ENCODE measurements around the gene RND1. TPM values are rescaled to one million over a fixed set of nuclear protein-coding genes. Genes with fewer than 3 reads are reported as not detected.

RND1 gene
- total RNA-seq, 1 donor from 2014 or later = 2.4 TPM

GRCh38 chr12:48822139-48822538, 43.5 kb downstream of the RND1 start:
- Mint-ChIP-seq H3K27ac (ENCODE audit: unreplicated experiment) (no peak overlapping the region), H3K4me3 (ENCODE audit: unreplicated experiment) (no peak overlapping the region)

DNA sequence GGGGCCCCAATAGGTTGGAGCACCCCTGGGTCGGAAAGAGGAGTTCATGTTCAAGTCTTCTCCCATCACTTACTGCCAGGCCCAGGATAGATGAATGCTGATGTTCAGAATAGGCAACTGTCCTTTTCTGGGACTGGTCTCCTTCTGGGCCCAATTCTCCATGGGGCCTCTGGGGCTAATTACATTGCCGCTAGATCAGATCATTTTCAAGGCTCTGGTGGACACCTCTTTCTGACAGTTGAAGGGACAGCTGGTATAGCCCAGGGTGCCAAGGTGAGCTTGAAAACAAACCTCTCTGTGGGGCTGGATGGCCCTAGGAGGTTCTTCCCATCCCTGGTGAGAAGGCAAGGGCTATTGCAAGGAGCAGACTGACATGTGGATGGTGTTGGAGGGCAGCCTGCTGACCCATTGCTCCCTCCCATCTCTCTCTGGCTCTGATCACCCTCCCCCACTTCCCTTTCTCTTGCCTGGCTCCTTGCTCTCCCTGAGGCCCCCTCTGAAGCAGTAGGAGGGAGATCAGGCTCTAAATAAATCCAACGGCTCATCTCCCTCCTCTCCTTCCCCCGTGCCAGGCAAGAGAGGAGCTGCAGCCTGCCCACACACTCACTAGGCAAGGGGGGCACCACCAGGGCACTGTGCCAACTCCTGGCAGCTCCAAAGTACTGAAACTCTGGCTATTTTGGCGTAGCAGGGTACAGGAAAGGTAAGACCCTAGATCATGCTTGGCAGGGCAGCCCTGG, 45.5 kb downstream of the RND1 start:
- no peak overlapping the region for H3K27ac ChIP-seq (ENCODE audit: low read depth, low read length)
- no peaks in the 10 kb centered on the region for H3K36me3 ChIP-seq (ENCODE audit: insufficient read depth, low read length)
- no peaks in the 10 kb centered on the region for H3K9me3 ChIP-seq (ENCODE audit: insufficient read depth, low read depth, low read length)
- FAIRE-seq (no peak), DNase-seq (ENCODE audit: low read depth) (no peak)
- no peak overlapping the region for H3K9ac ChIP-seq (ENCODE audit: low read length)
- H3K4me2 ChIP-seq (ENCODE audit: low read length) = no peak overlapping the region
- TF ChIP-seq, protein P1, sequence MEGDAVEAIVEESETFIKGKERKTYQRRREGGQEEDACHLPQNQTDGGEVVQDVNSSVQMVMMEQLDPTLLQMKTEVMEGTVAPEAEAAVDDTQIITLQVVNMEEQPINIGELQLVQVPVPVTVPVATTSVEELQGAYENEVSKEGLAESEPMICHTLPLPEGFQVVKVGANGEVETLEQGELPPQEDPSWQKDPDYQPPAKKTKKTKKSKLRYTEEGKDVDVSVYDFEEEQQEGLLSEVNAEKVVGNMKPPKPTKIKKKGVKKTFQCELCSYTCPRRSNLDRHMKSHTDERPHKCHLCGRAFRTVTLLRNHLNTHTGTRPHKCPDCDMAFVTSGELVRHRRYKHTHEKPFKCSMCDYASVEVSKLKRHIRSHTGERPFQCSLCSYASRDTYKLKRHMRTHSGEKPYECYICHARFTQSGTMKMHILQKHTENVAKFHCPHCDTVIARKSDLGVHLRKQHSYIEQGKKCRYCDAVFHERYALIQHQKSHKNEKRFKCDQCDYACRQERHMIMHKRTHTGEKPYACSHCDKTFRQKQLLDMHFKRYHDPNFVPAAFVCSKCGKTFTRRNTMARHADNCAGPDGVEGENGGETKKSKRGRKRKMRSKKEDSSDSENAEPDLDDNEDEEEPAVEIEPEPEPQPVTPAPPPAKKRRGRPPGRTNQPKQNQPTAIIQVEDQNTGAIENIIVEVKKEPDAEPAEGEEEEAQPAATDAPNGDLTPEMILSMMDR (IDR thresholded peaks at IDR 0.05; ENCODE audit: insufficient read depth, low read depth, low read length) = no peak
- TF ChIP-seq EZH2 (IDR thresholded peaks at IDR 0.05; ENCODE audit: insufficient read depth, low read length) = no peak
- H3K79me2 ChIP-seq (ENCODE audit: insufficient read depth, low read length) = peaks cover 26% of the 10 kb centered on the region
- Mint-ChIP-seq H3K4me3 (ENCODE audit: unreplicated experiment) (peak overlapping the region; percentile 73), H3K36me3 (ENCODE audit: low read depth, unreplicated experiment) (peaks cover 28% of the 10 kb centered on the region), H3K9me3 (ENCODE audit: unreplicated experiment) (no peaks in the 10 kb centered on the region), H3K4me1 (ENCODE audit: low read depth, unreplicated experiment) (peaks cover 8% of the 10 kb centered on the region), H3K27ac (ENCODE audit: unreplicated experiment) (no peak overlapping the region), H3K27me3 (ENCODE audit: low read depth, unreplicated experiment) (peaks cover 16% of the 10 kb centered on the region)
- H3K4me3 ChIP-seq (ENCODE audit: insufficient read depth, low read depth, low read length) = no peak overlapping the region
- peaks cover 48% of the 10 kb centered on the region for H4K20me1 ChIP-seq (ENCODE audit: insufficient read depth, low read length)
- H3K4me1 ChIP-seq (ENCODE audit: insufficient read depth, low read length) = peaks cover 14% of the 10 kb centered on the region
- no peaks in the 10 kb centered on the region for H3K27me3 ChIP-seq (ENCODE audit: insufficient read depth, low read length)
- H2AFZ ChIP-seq (ENCODE audit: low read depth, low read length) = no peak overlapping the region

More at GRCh38 chr12:48822139-48822538, 43.5 kb downstream of the RND1 start:
- FAIRE-seq = no peak
- no peak overlapping the region for H3K9ac ChIP-seq (ENCODE audit: low read length)
- DNase-seq (ENCODE audit: low read depth) = no peak
- TF ChIP-seq, protein P1 (IDR thresholded peaks at IDR 0.05; ENCODE audit: insufficient read depth, low read depth, low read length) = no peak
- no peak for TF ChIP-seq EZH2 (IDR thresholded peaks at IDR 0.05; ENCODE audit: insufficient read depth, low read length)
- peaks cover 11% of the 10 kb centered on the region for H3K79me2 ChIP-seq (ENCODE audit: insufficient read depth, low read length)
- peaks cover 39% of the 10 kb centered on the region for H4K20me1 ChIP-seq (ENCODE audit: insufficient read depth, low read length)
- H2AFZ ChIP-seq (ENCODE audit: low read depth, low read length) = no peak overlapping the region
- H3K9me3 Mint-ChIP-seq (ENCODE audit: unreplicated experiment) = no peaks in the 10 kb centered on the region
- H3K36me3 Mint-ChIP-seq (ENCODE audit: low read depth, unreplicated experiment) = peaks cover 43% of the 10 kb centered on the region
- H3K36me3 ChIP-seq (ENCODE audit: insufficient read depth, low read length) = peaks cover 4% of the 10 kb centered on the region
- peaks cover 13% of the 10 kb centered on the region for H3K27me3 Mint-ChIP-seq (ENCODE audit: low read depth, unreplicated experiment)
- H3K4me3 ChIP-seq (ENCODE audit: insufficient read depth, low read depth, low read length) = no peak overlapping the region
- no peak overlapping the region for H3K4me2 ChIP-seq (ENCODE audit: low read length)
- no peaks in the 10 kb centered on the region for H3K27me3 ChIP-seq (ENCODE audit: insufficient read depth, low read length)
- peaks cover 7% of the 10 kb centered on the region for H3K4me1 ChIP-seq (ENCODE audit: insufficient read depth, low read length)
- H3K27ac ChIP-seq (ENCODE audit: low read depth, low read length) = no peak overlapping the region
- H3K9me3 ChIP-seq (ENCODE audit: insufficient read depth, low read depth, low read length) = no peaks in the 10 kb centered on the region
- peaks cover 5% of the 10 kb centered on the region for H3K4me1 Mint-ChIP-seq (ENCODE audit: low read depth, unreplicated experiment)

All from astrocyte (in vitro differentiated cells and primary cell).